Mesendoderm (in vitro differentiated cells): Measurements from ENCODE around the gene KIAA0825.

Experiments used
- DNase-seq: peaks from one replicate; pipeline ENCODE4 v3.0.0; 2013
- H2AK5ac ChIP-seq: 2 replicates; pipeline ENCODE4 v1.6.1; 2013; ENCODE audit warnings: low read length, inconsistent platforms
- H2BK120ac ChIP-seq: 2 replicates; pipeline ENCODE4 v1.6.1; 2013; ENCODE audit warnings: low read depth, mild to moderate bottlenecking, low read length, moderate library complexity, mixed read lengths
- H2BK15ac ChIP-seq: replicated peaks from 2 replicates; pipeline ENCODE4 v1.6.1; 2013; ENCODE audit warnings: low read depth, mild to moderate bottlenecking, moderate library complexity
- H2BK5ac ChIP-seq: 2 replicates; pipeline ENCODE4 v1.6.1; 2013; ENCODE audit warnings: low read length, inconsistent platforms
- H3K18ac ChIP-seq: 2 replicates; pipeline ENCODE4 v1.6.1; 2013; ENCODE audit warnings: mild to moderate bottlenecking, low read length, mixed read lengths
- H3K23ac ChIP-seq: one replicate; pipeline ENCODE4 v1.6.1; 2013; ENCODE audit warnings: low read length
- H3K27ac ChIP-seq: 2 replicates; pipeline ENCODE4 v1.5.1; 2013; ENCODE audit warnings: low read depth, mild to moderate bottlenecking, inconsistent platforms, low read length, moderate library complexity
- H3K27me3 ChIP-seq: 2 replicates; pipeline ENCODE4 v1.6.1; 2013; ENCODE audit warnings: low read length, control low read depth, mild to moderate bottlenecking, inconsistent platforms; ENCODE audit not compliant: insufficient read depth, poor library complexity
- H3K36me3 ChIP-seq: 2 replicates; pipeline ENCODE4 v1.6.1; 2013; ENCODE audit warnings: low read length, inconsistent platforms; ENCODE audit not compliant: control insufficient read depth, insufficient read depth
- H3K4ac ChIP-seq: one replicate; pipeline ENCODE4 v1.6.1; 2013; ENCODE audit warnings: low read depth, mild to moderate bottlenecking, low read length, moderate library complexity
- H3K4me1 ChIP-seq: 2 replicates; pipeline ENCODE4 v1.6.1; 2013; ENCODE audit warnings: low read depth, low read length, inconsistent platforms; ENCODE audit not compliant: control insufficient read depth
- H3K4me2 ChIP-seq: 2 replicates; pipeline ENCODE4 v1.6.1; 2013; ENCODE audit warnings: low read length
- H3K4me3 ChIP-seq: 2 replicates; pipeline ENCODE4 v1.5.1; 2013; ENCODE audit warnings: mild to moderate bottlenecking, low read length
- H3K56ac ChIP-seq: one replicate; pipeline ENCODE4 v1.6.1; 2013; ENCODE audit warnings: low read length
- H3K79me1 ChIP-seq: 2 replicates; pipeline ENCODE4 v1.6.1; 2013; ENCODE audit warnings: low read length, inconsistent platforms
- H3K79me2 ChIP-seq: 2 replicates; pipeline ENCODE4 v1.6.1; 2013; ENCODE audit warnings: mild to moderate bottlenecking, low read length; ENCODE audit not compliant: control insufficient read depth, insufficient read depth
- H3K9ac ChIP-seq: 2 replicates; pipeline ENCODE4 v1.6.1; 2013; ENCODE audit warnings: low read length, inconsistent platforms
- H4K5ac ChIP-seq: one replicate; pipeline ENCODE4 v1.6.1; 2013; ENCODE audit warnings: low read length
- H4K8ac ChIP-seq: one replicate; pipeline ENCODE4 v1.6.1; 2013; ENCODE audit warnings: low read depth, mild to moderate bottlenecking, control low read depth, low read length, moderate library complexity
- WGBS: extraction: QIAGEN DNeasy Blood & Tissue Kit; methylation state at CpG from one replicate; pipeline ENCODE4 v1.1.7; 2013; ENCODE audit warnings: low lambda C conversion rate, missing lambda C conversion rate; ENCODE audit not compliant: insufficient coverage; ENCODE audit errors: extremely low coverage; 5-methylcytosine and 5-hydroxymethylcytosine counted together

KIAA0825 gene

DNA sequence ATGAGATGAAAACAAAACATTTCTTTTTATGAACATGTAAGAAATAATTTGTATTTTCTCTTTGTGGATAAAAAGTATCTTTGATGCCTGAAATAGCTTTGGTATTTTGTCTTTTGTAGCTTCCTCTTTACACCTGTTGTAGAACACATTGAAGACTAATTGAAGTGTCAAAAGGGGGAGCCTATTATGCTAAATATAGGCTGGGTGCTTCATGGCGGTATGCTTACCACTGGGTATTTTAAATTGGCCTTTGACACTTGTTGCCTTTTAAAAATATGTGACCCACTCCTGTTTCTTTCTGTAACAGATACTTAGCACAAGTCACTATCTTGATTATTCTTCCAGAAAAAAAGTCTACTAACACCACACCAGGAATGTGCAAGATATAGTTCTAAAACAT, 226.4 kb downstream of the KIAA0825 start:
- Histone ChIP-seq H3K4me1 (peaks cover 2% of the 10 kb centered on the region), H3K27me3 (no peaks in the 10 kb centered on the region), H2BK120ac (no peak overlapping the region), H4K5ac (no peak overlapping the region), H3K18ac (no peak overlapping the region), H3K79me1 (no peaks in the 10 kb centered on the region), H2BK15ac (no peak overlapping the region), H2AK5ac (no peak overlapping the region), H3K56ac (no peak overlapping the region), H3K4me3 (no peak overlapping the region), H3K4me2 (no peak overlapping the region), H3K79me2 (no peaks in the 10 kb centered on the region), H3K4ac (no peak overlapping the region), H3K36me3 (no peaks in the 10 kb centered on the region), H3K27ac (no peak overlapping the region), H3K9ac (no peak overlapping the region), H2BK5ac (no peak overlapping the region), H4K8ac (no peak overlapping the region), H3K23ac (no peak overlapping the region)
- DNase-seq = peak; percentile 11
- no CpG with 5 or more reads among the region's 1 CpG for WGBS

DNA sequence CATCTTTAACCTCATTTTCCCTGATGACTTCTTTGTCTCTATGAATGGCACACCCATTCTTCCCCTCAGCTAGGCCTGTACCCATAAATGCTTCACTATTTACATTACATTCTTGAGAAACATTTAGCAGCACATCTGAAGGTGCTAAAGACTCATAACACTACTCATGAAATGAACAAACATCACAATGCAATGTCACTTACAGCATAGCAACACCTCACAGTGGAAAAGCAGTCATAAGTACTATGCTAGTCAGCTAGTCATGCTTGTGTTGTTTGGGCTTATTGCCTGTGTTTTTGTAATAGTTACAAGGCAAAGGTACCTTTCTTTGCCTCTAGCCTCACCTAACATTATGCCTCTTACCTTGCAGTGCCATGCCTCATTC, 228.9 kb downstream of the KIAA0825 start:
- H3K79me2 ChIP-seq = no peaks in the 10 kb centered on the region
- no peak overlapping the region for H3K4me3 ChIP-seq
- no peaks in the 10 kb centered on the region for H3K36me3 ChIP-seq
- H3K56ac ChIP-seq = no peak overlapping the region
- H3K4ac ChIP-seq = no peak overlapping the region
- H3K18ac ChIP-seq = no peak overlapping the region
- H3K27me3 ChIP-seq = no peaks in the 10 kb centered on the region
- H3K27ac ChIP-seq = no peak overlapping the region
- H4K8ac ChIP-seq = no peak overlapping the region
- no peak overlapping the region for H2AK5ac ChIP-seq
- H2BK15ac ChIP-seq = no peak overlapping the region
- H4K5ac ChIP-seq = no peak overlapping the region
- H2BK120ac ChIP-seq = no peak overlapping the region
- no peak for DNase-seq
- H2BK5ac ChIP-seq = no peak overlapping the region
- no peak overlapping the region for H3K9ac ChIP-seq
- no peak overlapping the region for H3K4me2 ChIP-seq
- H3K79me1 ChIP-seq = no peaks in the 10 kb centered on the region
- H3K4me1 ChIP-seq = peaks cover 2% of the 10 kb centered on the region
- no peak overlapping the region for H3K23ac ChIP-seq

DNA sequence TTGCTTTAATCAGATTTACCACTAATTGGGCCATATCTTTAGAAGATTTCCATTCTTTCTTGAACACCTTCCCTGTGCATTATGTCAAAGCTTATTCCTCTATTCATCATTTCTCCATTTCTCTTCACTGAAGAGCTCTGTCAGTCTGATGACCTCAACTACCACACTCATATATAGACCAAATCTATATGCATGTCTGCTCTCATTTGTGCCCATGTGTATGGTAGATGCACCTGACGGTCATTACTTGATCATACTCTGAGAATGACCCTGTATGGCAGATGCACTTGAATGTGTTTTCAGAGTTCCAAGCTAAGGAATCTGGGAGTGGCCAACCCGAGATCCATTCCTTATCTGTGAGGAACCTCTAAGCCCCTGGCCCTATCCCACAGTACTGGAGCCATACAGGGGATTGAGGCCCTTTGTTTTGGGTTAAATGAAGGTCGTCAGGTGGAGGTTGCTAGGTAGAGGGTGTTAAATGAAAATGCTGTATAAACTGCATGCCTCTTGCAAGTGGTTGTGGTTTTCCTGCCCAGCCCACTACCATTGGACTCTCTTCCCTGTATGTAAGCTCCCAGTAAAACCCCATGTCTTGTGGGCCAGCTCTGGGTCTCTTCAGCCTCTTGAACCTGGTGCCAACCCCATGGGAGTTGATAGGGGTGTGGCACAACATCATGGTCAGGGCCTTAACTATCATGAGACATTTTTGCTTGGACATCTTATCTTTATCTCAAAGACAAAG, 229.5 kb downstream of the KIAA0825 start:
- H2BK120ac ChIP-seq = no peak overlapping the region
- H3K79me1 ChIP-seq = no peaks in the 10 kb centered on the region
- H2BK15ac ChIP-seq = no peak overlapping the region
- H3K4ac ChIP-seq = no peak overlapping the region
- H3K4me3 ChIP-seq = no peak overlapping the region
- peak; percentile 15 for DNase-seq
- no CpG with 5 or more reads among the region's 3 CpGs for WGBS
- peaks cover 2% of the 10 kb centered on the region for H3K4me1 ChIP-seq
- no peak overlapping the region for H3K9ac ChIP-seq
- H3K23ac ChIP-seq = no peak overlapping the region
- H3K27me3 ChIP-seq = no peaks in the 10 kb centered on the region
- no peak overlapping the region for H4K5ac ChIP-seq
- H2AK5ac ChIP-seq = no peak overlapping the region
- H3K18ac ChIP-seq = no peak overlapping the region
- no peaks in the 10 kb centered on the region for H3K36me3 ChIP-seq
- no peak overlapping the region for H4K8ac ChIP-seq
- H3K56ac ChIP-seq = no peak overlapping the region
- no peak overlapping the region for H3K4me2 ChIP-seq
- H3K27ac ChIP-seq = no peak overlapping the region
- H2BK5ac ChIP-seq = no peak overlapping the region
- H3K79me2 ChIP-seq = no peaks in the 10 kb centered on the region

DNA sequence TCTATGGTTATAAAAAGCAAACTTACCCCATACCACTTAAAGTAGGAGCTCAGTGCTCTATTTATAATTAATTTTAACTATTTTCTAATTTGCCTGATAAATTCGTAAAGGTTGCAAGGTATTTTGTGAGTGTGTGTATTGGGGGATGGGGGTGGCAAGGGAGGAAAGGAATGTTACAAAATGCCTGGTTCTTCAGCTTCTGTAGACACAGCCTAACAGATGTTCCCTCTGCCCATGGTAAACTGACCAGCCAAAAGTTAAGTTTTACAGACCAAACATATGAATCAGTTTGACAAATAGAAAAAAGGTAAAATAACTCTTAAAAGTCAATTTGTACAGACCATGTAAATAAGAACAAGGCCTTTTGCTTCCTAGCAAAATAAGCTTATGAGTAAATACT, 232.6 kb downstream of the KIAA0825 start:
- H3K79me2 ChIP-seq = no peaks in the 10 kb centered on the region
- DNase-seq = peak; percentile 35
- H2AK5ac ChIP-seq = no peak overlapping the region
- H3K27ac ChIP-seq = no peak overlapping the region
- H3K4me2 ChIP-seq = no peak overlapping the region
- no peaks in the 10 kb centered on the region for H3K36me3 ChIP-seq
- H3K56ac ChIP-seq = no peak overlapping the region
- H3K4me3 ChIP-seq = no peak overlapping the region
- no peak overlapping the region for H2BK120ac ChIP-seq
- H3K4ac ChIP-seq = no peak overlapping the region
- no peak overlapping the region for H3K23ac ChIP-seq
- no peak overlapping the region for H2BK15ac ChIP-seq
- H3K18ac ChIP-seq = no peak overlapping the region
- no peak overlapping the region for H4K5ac ChIP-seq
- H3K9ac ChIP-seq = no peak overlapping the region
- no CpG with 5 or more reads among the region's 1 CpG for WGBS
- no peaks in the 10 kb centered on the region for H3K27me3 ChIP-seq
- H4K8ac ChIP-seq = no peak overlapping the region
- H3K4me1 ChIP-seq = no peaks in the 10 kb centered on the region
- H2BK5ac ChIP-seq = no peak overlapping the region
- H3K79me1 ChIP-seq = no peaks in the 10 kb centered on the region

DNA sequence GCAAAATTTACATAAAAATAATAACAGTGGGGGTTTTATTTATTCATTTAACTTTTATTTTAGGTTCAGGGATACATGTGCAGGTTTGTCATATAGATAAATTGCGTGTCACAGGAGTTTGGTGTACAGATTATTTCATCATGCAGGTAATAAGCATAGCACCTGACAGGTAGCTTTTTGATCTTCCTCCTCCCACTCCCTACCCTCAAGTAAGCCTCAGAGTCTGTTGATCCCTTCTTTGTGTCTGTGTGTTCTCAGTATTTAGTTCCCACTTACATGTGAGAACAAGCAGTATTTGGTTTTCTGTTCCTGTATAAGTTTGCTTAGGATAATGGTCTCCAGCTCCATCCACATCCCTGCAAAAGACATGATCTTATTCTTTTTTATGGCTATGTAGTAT, 240.3 kb downstream of the KIAA0825 start:
- Histone ChIP-seq H3K18ac (no peak overlapping the region), H3K79me1 (no peaks in the 10 kb centered on the region), H3K4me2 (no peak overlapping the region), H3K79me2 (no peaks in the 10 kb centered on the region), H4K8ac (no peak overlapping the region), H2BK5ac (no peak overlapping the region), H3K4ac (no peak overlapping the region), H2BK15ac (no peak overlapping the region), H2AK5ac (no peak overlapping the region), H3K27ac (no peak overlapping the region), H4K5ac (no peak overlapping the region), H3K27me3 (no peaks in the 10 kb centered on the region), H3K4me3 (no peak overlapping the region), H2BK120ac (no peak overlapping the region), H3K36me3 (no peaks in the 10 kb centered on the region), H3K9ac (no peak overlapping the region), H3K56ac (no peak overlapping the region), H3K4me1 (no peaks in the 10 kb centered on the region), H3K23ac (no peak overlapping the region)
- no CpG with 5 or more reads among the region's 1 CpG for WGBS
- DNase-seq = no peak

DNA sequence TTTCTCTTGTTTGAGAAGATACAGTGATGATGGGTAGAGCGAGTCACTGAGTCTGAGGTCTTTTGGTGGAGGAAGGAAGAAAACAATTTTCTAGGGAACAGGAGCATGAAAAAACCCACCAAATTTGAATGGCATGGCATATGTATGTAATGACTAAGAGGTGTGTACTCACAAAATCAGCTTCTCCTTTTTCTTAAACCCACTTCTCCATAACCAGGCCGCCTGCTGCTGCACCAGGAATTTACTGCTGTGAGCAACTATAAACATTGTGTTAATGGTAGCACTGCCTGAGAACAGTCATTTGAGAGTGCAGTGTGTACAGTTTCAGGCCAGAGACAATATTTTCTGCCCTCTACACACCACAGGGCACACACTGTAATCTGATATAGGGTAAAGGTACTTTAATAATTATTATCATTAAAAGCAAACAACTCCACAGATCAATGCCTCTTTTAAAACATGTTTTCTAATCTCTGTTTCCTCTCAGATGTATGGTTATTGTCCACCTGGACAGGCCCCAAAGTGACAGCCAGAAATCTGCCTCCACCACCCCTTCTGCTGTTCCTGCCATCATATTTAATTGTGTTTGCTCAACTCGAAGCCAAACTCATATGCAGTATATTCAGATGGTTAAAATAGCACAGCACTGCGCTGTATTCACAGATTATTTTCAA, 241.6 kb downstream of the KIAA0825 start:
- Histone ChIP-seq H3K18ac (no peak overlapping the region), H3K4me3 (no peak overlapping the region), H3K4me1 (no peaks in the 10 kb centered on the region), H4K5ac (no peak overlapping the region), H3K27me3 (no peaks in the 10 kb centered on the region), H3K4me2 (no peak overlapping the region), H2BK5ac (no peak overlapping the region), H3K36me3 (no peaks in the 10 kb centered on the region), H3K79me2 (no peaks in the 10 kb centered on the region), H3K79me1 (no peaks in the 10 kb centered on the region), H2BK15ac (no peak overlapping the region), H3K23ac (no peak overlapping the region), H3K56ac (no peak overlapping the region), H2BK120ac (no peak overlapping the region), H3K27ac (no peak overlapping the region), H2AK5ac (no peak overlapping the region), H3K9ac (no peak overlapping the region), H4K8ac (no peak overlapping the region), H3K4ac (no peak overlapping the region)
- DNase-seq = no peak
- whole genome bisulfite sequencing = no CpG with 5 or more reads among the region's 4 CpGs
